ENCODE data around the gene IMPDH1.

Gene IMPDH1

DNA sequence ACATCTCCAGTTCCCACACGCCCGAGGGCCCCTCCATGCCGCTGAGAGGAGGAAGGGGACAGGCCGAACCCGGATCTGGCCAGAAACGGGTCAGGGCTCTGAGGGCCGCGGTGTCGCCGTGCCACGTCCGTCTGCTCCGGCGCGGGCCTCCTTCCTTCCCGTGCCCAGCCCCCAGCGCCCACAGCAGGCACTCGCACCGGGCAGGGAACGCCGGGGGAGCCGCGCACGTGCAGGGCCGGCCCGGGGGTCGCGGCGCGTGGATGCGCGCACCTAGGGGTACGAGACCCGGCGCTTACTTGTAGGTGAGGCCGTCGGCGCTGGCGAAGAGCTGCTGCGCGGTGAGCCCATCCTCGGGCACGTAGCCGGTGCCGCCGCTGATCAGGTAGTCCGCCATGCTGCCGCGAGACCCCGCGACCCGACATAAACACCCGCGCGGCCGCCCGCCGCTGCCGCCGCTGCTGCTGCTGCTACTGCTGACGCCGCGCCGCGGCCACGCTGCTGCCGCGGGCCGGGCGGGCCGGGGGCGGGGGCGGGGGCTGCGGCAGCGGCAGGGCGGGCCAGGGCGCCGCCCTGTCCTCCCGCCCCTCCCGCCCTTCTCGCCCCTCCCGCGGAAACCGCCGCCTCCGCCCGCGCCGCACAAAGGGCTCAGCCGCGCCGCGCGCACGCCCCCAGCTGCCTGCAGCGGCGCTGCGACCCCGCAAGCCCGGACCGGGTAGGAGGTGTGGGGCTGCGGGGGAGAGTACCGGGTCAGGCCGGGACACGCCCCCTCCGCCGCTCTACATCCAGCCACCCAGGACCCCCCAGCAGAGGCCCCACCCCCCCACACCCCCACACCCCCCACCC, 4.1 kb downstream of the IMPDH1 start:
- DNase-seq (ENCODE audit: low read depth in 2 of 2), result peak in 1 of 2 donors; percentile 29

DNA sequence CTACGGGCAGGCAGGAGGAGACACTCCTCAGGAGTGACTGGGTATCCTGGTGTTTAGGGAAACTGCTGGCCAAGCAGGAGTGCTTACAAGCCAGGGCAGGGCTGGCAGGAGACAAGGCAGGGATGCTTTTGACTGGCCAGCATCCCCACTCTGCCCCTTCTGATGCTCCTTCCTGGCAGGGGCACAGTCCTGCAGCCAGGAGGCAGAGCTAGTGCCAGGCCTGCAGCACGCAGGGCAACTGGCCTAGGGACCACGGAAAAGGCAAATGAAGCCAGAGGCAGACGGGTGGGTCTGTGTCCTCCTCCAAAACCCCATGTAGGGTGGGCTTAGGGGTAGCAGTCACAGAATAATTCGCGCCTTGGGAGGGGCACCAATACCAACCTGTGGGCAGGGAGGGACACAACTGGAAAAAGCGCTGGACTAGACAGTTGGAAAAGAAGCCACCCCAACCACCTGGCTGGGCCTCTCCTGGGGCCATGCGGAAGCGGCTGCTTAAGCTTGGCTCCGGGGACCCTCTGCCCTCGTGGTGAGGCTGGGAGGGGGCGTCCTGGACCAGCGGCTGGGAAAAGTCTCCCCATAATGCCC, 4.8 kb downstream of the IMPDH1 start:
- DNase-seq (ENCODE audit: low read depth in 2 of 2), result no peak

DNA sequence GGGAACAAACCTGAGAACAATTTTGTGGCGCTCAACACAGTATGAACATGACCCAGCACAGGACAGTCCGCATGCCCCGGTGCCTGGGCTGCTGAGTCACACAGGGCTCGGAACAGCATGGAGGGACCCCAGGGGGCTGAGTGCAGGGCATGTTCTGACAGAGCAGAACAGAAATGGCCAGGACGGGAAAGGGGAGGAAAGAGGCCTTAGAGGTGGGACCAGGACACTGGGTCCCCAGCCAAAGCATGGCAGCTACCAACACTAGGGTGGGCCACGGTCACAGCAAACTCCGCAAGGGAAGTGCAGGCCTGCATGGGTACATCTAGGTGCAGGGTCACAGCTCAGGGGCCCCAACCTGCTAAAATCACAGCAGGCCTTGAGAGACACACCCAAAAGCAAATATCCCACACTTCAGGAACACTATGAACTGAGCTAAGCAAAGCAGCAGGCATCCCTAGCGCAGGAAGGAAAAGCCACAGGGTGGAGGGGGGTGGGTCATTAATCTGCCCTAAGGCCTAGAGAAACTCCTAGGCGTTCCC, 5.6 kb downstream of the IMPDH1 start:
- no peak for DNase-seq (ENCODE audit: low read depth in 2 of 2)

DNA sequence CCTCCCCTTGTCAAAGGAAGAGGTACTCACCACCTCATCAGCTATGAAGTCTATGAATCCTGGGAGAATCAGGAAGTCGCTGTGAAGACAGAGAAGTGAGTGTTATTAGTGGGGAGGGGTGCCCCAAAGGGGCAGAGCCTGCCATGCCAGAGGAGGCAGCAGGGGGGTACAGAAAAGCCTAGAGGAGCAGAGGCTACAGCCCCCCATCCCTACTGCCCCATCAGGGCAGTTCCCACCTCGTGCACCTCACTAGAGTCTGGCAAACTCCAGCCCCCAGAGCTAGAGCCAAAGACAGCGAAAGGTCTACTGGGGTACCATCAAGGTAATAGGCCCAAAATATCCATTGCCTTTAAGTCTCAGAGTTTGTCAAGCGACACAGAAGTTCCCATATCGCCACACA, 6.1 kb downstream of the IMPDH1 start:
- DNase-seq (ENCODE audit: low read depth in 2 of 2), result no peak

DNA sequence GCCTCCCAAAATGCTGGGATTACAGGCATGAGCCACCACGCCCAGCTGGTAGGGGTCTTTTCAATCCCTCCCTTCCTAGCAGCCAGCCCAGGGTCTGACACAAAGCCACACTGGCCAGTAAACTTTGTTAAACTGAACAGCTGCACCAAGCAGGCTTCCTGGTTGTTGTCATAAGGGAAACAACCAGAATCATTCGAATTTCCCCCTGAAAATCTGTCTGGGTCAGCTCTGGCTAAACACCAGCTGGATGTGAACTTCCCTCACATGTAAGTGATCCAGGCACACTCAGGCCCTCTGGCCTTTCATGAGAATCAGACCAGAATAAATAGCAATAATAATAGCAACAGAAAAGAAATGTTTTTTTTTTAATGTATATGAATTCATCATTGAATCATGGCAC, 7.4 kb downstream of the IMPDH1 start:
- no peak for DNase-seq (ENCODE audit: low read depth in 2 of 2)

DNA sequence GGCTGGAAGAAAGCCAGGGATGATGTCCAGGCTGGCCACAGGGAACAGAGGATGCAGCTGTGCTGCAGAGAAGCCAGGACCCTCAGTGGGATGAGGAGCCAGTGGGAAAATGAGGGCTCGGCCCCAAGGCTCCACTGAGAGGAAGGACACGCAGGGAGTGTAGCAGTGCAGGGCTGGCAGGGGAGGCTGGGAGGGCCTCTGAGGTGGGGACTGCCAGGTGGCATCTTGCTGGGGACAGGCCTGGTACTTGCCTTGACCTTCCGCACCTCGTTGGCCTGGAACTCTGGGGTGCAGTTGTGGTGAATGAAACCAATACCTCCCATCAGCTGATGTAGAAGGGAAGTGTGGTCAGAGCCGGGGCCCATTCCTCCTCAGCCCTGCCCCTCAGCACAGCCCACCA, 9.2 kb downstream of the IMPDH1 start:
- DNase-seq (ENCODE audit: low read depth in 2 of 2), result no peak

DNA sequence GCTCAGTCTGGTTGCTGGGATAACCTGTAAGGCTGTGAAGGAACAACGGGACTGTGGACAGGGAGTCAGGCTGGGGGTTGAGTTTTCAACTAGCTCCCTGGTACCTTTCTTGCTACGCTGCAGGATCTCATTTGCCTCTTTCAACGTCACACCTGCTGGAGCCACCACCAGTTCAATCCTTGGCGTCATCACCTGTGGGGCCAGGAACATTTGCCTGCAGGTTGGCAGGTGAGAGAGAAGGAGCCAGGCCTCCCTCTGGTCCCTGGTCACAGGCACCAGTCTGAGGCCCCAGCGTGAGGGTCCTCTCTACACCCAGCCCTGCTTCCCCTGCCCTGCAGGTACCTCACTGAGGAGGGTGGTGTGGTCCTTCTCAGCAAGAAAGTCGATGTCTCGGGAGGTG, 9.8 kb downstream of the IMPDH1 start:
- no peak for DNase-seq (ENCODE audit: low read depth in 2 of 2)

DNA sequence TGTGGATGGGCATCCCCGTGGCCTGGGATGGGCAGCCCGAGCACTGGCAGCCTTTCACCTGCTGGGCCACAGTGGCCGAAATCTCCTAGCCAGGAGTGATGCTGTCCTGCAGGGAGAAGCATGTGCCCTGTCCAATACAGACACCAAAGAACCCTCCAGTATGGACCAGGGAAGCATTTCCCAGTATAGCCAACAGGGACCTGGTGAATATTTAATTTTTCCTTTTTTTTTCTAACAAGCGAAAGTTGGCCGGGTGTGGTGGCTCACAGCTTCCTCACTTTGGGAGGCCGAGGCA, 11.0 kb downstream of the IMPDH1 start:
- no peak for DNase-seq (ENCODE audit: low read depth in 2 of 2)

DNA sequence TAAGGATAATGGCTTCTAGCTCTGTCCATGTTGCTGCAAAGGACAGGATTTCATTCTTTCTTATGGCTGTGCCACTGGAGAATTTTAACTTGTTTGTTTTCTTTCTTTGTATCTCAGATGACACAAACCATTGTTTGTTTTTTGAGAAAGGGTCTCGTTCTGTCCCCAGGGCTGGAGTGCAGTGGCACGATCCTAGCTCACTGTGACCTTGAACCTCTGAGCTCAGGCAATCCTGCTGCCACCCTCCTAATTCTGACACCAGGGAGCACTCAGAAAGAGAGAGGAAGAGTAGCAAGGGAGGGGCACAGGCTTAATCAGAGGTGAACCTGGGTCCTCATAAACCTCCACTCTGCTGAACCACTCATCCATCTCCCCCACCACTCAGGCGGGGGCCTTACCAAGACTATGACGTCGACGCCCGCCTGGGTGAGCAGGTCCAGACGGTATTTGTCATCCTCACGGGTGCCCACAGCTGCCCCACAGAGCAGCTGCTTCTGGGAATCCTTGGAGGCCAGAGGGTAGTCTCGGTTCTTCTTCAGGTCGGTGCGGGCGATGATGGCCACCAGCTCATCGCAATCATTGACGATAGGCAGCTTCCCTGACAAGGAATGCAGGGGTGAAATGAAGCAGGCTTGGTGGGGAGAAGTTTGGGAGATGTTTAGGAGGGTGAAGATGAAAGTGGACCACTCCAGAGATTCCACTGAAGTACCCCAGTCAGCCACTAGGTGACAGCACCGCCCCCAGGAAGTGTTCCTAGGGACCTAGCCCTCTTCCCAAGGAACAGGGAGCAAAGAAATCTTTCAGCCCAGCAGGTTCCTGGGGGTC, 11.6 kb downstream of the IMPDH1 start:
- DNase-seq (ENCODE audit: low read depth in 2 of 2), result peak in 1 of 2 donors; percentile 32

DNA sequence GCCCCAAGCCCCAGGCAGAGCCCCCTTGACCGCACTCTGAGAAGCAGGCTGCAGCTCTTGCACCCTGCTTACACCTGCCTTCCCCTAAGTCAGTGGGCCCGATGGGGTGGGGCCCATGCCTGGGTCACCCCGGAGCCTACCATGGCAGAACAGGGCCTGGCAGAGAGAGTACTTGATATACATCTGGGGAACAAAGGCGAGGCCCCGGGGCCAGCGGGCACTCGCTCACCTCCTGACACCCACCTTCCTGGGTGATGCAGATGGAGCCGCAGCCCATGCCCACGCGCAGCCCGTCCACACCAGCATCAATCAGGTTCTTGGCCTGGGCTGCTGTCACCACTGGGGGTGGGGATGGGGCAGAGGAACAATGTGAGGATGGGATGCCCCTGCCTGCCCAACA, 13.4 kb downstream of the IMPDH1 start:
- no peak for DNase-seq (ENCODE audit: low read depth in 2 of 2)

DNA sequence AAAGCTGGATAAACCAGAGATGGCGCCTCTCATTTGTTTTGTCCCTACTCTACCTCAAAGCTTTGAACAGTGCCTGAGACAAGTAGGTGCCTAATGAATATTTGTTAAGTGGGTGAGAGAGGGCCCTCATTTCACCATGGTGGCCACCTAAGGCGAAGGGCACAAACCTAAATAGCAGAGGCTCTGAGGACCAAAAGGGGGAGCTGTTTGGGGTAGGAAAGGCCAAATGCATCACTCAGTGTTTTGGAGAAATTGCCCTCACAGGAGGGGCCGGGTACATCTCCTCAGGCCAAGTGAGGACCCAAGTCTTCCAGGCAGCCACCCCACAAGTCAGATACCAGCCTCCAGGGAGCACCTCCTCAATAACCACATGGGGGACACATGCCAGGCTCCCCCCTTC, 14.0 kb downstream of the IMPDH1 start:
- no peak for DNase-seq (ENCODE audit: low read depth in 2 of 2)

DNA sequence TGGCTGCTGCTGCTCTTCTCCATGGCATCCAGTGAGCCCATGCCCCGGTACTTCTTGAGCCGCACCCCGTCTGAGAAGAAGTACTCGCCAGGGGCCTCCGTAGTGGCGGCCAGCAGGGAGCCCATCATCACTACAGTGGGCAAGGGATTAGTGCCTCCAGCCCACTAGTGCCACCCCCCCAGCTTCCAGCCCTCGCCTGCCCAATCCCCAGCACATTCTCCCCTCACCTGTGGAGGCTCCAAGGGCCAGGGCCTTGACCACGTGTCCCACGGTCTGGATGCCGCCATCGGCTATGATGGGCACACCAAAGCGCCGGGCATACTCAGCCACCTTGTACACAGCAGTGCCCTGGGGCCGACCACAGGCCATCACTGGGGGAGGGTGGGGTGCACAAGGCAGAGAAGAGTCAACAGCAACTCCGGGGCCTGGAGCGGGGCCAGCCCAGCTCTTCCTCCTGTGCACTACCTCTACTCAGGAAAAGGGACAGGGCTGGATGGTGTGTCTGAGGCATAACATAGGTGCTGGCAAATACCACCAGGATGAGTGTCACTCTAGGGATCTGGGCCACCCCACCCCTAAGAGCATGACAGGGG, 14.8 kb downstream of the IMPDH1 start:
- no peak for DNase-seq (ENCODE audit: low read depth in 2 of 2)

DNA sequence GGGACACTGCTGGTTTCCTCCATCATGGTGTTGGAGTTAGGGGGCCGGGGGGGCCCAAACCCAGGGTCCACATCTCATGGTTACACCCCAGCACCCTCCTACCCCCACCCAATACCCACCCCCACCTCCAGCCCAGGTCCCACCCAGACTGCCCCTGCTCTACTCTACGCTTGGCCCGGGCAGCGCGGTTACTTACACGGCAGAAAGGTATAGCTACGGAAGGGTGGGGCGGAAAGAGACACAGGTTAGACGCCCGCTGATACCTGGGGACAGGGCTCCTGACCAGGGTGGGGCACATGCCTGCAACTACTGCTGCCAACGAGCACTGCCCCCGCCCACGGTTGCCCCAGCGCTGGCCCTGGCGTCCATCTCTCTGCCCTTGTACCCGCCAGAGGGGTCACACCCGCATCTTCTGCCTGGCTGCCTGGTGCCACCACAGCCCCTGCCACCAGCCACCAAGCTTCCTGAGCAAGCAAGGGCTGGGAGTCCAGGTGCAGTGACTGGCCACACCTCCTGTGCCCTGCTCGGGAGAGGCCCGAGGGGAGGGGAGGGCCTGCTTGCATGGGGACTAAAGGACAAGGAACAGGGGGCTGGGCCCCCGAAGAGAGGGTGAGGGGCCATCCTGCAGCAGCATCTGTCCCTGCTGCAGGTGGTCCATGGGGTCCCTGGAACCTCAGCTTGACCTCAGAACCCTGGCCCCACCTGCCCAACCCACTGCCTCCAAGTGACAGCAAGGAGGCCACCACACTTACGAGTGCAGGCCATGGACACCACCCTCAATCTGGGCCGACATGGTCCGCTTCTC, 16.1 kb downstream of the IMPDH1 start:
- DNase-seq (ENCODE audit: low read depth in 2 of 2), result no peak

DNA sequence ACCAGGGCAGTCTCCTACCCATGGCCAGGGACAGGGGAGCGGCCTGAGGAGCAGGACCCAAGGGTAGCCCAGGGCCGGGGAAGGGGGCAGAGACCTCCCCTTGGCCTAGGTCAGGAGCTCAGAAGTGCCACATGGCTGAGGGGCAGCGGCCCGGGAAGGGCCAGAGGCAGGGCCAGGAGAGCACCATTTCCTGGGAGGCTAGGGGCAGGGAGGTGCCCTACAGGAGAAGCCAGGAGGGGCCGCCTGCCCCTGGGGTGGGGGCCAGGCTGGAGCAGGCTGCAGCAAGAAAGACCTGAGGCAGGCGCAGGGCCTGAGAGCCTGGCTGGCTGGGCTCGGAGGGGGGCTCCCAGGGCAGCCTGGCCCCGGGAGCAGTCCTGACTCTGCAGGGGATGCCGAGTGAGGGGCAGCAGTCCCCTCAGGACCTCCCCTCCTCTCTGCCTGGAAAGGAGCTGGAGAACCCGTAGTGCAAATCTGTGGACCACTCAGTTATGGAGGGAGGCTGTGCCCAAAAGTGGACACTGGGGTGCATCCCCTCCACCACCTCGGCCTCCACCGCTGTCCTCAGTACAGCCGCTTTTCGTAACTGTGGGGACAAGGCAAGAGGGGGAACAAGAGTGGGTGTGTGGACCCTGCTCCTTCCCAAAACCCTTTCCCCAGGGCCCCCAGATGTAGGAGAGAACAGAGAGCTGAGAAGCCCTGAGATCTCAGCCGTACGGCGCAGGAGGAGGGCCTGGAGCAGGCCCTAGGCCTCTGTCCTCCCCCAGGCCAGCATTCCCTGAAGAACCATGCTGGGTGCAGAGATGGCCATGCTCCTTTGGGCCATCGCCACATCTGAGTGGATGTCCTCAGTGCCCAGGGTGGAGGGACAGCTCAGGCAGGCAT, 17.1 kb downstream of the IMPDH1 start:
- no peak for DNase-seq (ENCODE audit: low read depth in 2 of 2)

DNA sequence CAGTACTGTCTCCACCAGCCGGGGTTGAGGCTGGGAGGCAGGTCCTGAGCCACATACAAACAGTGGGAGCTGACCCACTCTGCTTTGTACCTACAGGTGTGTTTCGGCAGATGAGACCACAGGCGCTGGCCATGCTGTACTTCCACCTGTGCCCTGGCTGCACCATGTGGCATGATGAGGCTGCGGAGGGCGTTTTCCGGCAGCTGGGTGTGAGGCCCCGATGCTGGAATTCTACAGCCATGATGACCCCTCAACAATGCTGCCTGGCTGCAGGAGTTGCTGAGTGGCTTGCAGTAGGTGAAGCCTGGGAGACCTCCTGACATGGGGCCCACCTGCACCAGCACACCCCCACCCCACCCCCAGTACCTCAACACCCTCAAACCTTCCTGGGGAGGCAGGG, 18.0 kb downstream of the IMPDH1 start:
- no peak for DNase-seq (ENCODE audit: low read depth in 2 of 2)

DNA sequence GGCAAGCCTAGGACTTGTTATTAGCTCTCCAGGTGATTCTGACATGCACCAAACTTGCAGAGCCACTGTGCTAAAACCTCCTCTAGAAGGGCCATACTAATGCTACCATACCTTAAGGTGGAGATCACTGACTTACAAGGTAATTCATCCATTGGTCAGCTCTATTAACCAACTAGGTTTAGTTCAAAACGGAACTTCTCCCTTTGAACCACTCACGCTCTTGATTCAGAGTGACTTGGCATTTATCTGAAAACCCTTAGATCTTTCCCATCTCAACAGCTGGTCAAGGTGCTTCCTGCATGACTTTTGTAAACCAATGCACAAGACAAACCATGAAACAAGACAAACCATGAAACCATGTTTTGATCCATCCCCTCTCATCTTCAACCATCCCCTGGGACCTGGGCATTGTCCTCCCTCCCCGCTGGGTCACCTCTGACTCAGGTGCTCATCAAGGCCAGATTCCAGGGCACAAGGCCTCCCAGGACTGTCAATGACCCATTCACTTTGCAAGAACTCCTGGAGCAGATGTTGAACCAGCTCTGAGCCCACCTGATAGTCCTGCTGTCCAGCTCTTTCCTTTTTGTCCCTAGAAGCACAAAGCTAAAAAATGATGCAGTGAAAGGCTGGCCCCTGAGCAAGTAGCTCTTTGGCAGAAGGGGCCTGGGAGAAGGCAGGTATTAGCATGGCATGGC, 18.8 kb downstream of the IMPDH1 start:
- DNase-seq (ENCODE audit: low read depth in 2 of 2), result no peak

DNA sequence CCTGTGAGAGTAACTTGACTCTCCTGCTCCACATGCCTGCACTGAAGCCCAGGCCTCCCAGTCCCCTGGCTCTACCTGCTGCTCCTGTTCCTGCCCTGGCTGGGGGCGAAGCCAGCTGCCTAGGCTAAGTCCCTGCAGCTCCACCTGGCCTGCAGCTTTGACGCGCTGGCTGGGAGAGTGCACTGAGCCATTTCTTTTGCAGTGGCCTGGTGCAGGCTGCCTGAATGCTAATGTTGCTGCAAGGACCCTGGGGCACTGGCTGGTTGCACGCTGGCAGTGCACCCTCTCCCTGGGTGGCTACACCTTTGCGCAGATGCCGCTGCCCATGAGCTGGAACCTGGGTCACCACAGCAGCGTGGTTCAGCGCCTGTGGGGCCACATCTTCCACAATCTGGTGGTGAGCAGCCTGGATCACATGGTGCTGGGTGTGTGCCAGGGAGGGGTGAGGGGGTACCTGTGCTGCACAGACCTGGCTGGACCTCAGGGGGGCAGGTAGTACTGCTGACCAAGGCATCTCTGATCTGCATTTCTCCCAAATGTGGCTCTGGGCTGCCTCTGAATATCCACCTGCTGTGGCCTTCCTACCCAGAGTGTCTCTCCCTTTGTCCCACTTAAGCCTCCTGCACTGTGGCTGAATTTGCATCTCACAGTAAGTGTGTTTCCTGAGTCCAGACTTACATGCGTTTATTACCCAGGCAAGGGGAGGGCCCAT, 20.0 kb downstream of the IMPDH1 start:
- no peak for DNase-seq (ENCODE audit: low read depth in 2 of 2)

DNA sequence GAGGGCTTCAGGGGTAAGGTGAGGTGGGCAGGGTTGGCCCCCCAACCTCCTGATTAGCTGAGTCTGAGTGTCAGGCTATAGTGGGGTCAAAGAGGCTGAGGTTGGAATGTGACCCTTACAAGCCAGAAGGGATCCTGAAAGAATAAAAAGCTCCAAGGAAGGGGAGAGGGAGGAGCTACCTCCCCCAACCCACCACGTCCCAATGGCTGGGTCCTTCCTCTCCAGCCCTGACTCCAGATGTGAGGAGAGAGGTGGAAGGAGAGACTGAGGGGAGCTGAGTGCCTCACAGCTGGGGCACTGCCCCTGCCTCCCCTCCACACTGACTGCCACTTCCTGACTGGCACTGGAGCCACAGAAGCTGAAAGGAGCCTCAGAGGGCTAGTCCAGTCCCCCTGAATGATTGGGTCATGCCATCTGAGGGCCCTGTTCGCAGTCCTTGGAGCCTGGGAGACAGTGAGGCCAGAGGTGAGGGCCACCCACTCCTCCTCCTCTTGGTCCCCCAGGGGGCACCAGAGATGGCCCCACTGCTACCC, 20.6 kb downstream of the IMPDH1 start:
- DNase-seq (ENCODE audit: low read depth in 2 of 2), result no peak

DNA sequence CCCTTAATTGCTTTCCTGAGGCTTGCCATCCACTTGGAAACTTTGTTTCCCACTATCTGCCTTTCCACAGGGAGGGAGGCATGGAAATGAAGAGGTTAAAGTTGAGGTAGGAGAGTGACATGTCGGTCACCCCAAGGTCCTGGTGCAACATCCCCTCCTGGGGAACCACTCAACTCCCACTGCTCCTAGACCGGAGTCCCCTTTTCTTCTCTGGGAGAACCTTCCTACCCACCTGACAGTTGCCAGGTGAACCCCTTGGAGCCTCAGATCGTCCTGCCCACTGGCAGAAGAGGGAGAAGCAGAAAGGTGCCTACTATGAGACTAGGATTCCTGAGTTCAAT, 21.7 kb downstream of the IMPDH1 start:
- DNase-seq (ENCODE audit: low read depth in 2 of 2), result no peak
